Body of pancreas (tissue), 4 donors: Measurements from ENCODE around the gene UBALD2.

ENCODE experiments used
- CTCF ChIP-seq, 7 experiments: fragments of 450-650 bp in 4 of 7; fragments of 200-600 bp in 3 of 7; sonication (generic) in 3 of 7; IDR thresholded peaks; one replicate each; pipeline ENCODE4 v1.5.1; 2016 to 2019; ENCODE audit warnings: antibody characterized with exemption in 7 of 7
- POLR2A ChIP-seq, 3 donors: fragments of 450-650 bp; IDR thresholded peaks; one replicate each; pipeline ENCODE4 v1.6.1; 2016; ENCODE audit warnings: antibody characterized with exemption in 3 of 3, mild to moderate bottlenecking in 2 of 3

- TF ChIP-seq CTCF (IDR thresholded peaks at IDR 0.05) (no peak), POLR2A (IDR thresholded peaks at IDR 0.05) (no peak)
Observed at GRCh38 chr17:76261421-76262215, 3.5 kb upstream of the UBALD2 start.
